Uterus (tissue), 2 donors: ENCODE results near the gene C4A.
"Not testable (repeated sequence)": the region's sequence is repeated elsewhere in the genome, so short reads cannot be mapped to it uniquely, and the experiment has no call there.

Source experiments
- CTCF ChIP-seq, 4 experiments: fragments of 200-600 bp in 2 of 4; fragments of 450-650 bp in 2 of 4; sonication (generic) in 2 of 4; IDR thresholded peaks; one replicate each; pipeline ENCODE4 v1.5.1; 2016 to 2019; ENCODE audit warnings: antibody characterized with exemption in 4 of 4, mild to moderate bottlenecking in 2 of 4, moderate library complexity in 1 of 4
- POLR2A ChIP-seq, 2 donors: fragments of 450-650 bp; IDR thresholded peaks; one replicate each; pipeline ENCODE4 v1.6.1; 2016; ENCODE audit warnings: antibody characterized with exemption in 2 of 2, mild to moderate bottlenecking in 1 of 2, moderate library complexity in 1 of 2

DNA sequence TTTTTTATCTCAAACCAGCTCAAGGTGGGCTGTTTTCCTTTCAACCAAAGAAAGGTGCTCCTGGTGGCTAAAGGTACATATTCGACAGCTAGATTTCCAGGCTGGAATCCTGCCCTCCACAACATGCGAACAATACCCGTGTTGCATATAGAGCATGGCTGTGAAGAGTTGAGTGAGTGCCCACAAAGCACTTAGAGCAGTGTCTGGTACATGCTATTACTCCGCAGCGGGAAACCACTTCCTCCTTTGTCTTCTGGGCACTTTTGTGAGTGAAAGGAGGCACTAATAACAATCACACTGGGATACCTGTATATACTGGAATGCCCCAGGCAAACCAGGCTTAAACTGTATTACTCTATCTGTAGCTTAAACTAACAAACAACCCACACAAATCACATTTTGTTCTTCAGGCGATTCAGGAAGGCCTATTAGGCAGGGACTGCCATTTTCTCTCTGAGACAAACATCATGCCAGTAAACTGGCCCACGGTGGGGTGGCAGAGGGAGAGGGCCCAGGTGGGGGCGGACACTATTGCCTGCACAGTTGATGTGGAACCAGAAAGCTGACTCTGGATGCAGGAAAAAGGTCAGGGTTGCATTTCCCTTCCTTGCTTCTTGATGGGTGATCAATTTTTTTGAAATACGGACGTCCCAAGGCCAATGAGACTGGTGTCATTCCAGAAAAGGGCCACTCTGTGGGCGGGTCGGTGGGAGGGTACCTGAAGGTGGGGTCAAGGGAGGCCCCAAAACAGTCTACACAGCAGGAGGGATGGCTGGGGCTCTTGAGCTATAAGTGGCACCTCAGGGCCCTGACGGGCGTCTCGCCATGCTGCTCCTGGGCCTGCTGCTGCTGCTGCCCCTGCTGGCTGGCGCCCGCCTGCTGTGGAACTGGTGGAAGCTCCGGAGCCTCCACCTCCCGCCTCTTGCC lies 56.0 kb downstream of the C4A start, which contains the start of gene CYP21A2:
- not testable (repeated sequence) for TF ChIP-seq CTCF, POLR2A (IDR thresholded peaks at IDR 0.05)
